Ureter (tissue), 1 donor: ENCODE measurements around the gene ST8SIA6. TPM values are rescaled to one million over a fixed set of nuclear protein-coding genes. Genes with fewer than 3 reads are reported as not detected.
"Not testable (repeated sequence)": the region's sequence is repeated elsewhere in the genome, so short reads cannot be mapped to it uniquely, and the experiment has no call there.

Experiments
- DNase-seq: peaks from one replicate; pipeline ENCODE4 v3.0.0-alpha.2; 2020; ENCODE audit warnings: low spot score
- total RNA-seq: library from RNA; stranded (reverse); gene quantifications from one replicate; pipeline ENCODE4 v1.2.4, GENCODE V29; 2023
- donor health status: DM: yes; HTN: yes; CAD: no.

The ST8SIA6 gene
- total RNA-seq, 1 donor from 2014 or later, result 0.73 TPM

DNA sequence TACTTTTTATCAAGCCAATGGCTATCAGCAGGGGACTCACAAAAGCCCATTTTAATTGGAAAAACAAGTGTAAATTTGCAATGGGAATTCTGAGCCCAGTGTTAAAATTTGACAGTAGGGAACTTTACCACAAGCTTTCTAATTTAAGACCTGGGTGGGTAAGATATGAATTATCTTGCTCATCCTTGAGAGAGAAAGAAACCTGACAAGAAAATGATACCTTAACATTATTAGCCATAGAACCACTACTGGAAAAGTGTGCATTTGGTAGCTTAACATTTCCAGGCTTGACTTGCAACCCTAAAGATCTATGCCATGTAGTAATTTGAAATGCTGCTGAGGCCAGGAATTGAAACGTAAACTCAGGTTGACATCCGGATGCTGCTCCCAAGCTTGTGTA lies 2.7 kb upstream of the ST8SIA6 start:
- no peak for DNase-seq

DNA sequence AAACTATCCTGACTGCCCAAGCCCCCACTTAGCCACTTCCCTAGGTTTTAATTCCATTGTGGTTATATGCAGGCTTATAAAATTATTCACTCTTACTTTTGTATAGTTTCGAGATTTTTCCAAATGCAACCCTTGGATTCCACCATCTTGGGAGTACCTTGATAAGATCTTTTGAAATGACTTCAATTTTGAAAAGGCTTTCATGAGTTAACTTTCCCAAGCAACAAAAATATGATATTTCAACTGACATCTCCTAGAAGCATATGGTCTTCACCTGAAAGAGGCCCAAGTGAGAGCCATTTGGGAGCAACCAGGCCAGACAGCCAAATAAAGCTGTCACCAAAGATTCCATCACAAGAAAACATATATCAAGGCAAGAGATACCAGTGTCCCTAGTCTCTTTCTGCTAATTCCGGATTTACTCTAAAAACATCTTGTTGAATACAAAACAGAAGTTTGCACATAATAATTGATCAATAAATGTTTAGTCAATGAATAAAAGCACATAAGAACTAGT lies 1.7 kb upstream of the ST8SIA6 start:
- no peak for DNase-seq

- DNase-seq, result no peak
These were observed 673 bp upstream of the ST8SIA6 start for GRCh38 chr10:17455015-17455520.

DNA sequence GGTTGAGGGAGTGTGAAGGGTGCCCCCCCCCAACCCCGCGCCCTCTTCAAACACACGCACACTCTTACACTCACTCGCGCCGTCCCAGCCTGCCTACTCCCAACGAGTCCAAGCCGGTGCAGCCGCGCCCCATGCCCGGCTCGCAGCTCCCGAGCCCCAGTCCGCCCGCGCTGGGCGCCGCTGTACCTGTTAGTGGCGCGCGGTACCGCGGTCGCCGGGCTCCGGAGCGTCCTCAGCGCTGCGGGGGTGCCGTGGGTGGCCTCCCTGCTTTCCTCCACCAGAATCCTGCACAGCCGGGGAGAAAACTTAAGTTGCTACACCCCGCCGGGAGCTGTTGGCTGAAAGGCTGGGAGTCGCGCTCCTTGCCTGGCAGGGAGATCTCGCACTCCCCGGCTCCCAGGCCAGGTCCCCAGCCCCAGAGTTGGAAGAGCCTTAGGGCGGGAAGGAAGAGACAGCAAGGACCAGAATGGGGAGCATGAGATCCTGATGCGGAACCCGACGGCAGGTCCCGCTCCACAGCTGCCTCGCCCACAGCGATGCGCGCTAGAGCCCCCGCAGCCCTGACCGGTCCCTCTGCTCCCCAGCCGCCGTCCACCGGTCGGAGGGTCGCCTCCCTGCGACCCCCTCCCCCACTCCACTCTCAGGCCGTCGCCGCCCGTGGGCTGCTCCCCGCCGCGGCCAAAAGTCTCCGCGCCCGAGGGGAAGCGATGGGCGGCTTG lies 863 bp downstream of the ST8SIA6 start:
- peak; percentile 63 for DNase-seq

DNA sequence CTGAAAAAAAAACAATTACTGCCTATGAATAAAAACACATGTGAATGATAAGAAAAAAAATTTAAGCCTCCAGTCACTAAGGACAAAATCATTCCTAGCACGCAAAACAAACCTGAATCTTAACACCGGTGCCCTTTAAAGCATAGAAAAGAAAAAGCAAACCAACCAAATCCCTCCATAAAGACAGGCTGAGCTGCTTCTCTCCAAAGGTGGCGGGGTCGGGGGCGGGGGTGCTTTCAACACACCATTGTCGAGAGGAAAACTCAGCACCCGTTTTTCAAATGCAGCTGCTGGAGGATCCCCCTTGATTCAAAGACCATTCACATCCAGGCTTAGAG lies 1.4 kb downstream of the ST8SIA6 start:
- no peak for DNase-seq

DNA sequence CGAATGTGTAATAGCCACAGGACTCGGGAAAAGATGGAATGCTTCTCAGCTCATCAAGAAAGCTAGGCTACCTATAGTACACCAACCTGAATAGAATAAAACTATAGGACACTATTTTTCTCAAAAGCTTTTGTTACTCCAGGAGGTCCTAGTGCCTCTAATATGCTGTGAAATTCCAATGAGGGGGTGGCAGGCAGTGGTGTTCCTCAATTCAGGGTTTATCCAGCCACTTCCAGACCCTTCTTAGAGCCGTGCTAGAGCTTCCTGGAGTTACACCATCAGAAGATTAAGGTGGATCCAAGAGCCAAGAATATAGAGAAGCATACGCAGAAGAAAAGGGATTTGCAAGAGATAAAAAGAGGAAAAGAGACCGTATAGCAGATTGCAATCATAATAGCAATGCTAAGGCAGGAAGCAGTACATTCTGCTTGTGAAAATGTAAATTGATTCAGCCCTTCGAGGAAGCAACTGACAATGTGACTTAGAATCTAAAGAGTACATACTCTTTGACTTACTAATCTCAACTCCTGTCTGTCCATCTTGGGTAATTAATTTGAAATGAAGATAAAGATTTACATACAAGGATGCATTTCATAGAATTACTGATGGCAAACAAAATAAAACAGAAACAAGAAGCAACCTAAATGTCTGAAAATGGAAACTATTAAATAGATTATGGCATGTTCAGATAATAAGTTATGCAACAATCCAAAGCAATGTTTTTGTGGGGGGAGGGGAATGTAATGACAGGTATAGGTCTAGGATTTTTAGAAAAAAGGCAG lies 2.1 kb downstream of the ST8SIA6 start:
- no peak for DNase-seq

- DNase-seq, result no peak
These were observed 4.4 kb downstream of the ST8SIA6 start for GRCh38 chr10:17450024-17450423.

GRCh38 chr10:17445400-17445998 lies 8.9 kb downstream of the ST8SIA6 start:
- DNase-seq, result no peak

GRCh38 chr10:17444388-17444714 lies 10.0 kb downstream of the ST8SIA6 start:
- no peak for DNase-seq

- DNase-seq, result no peak
These were observed 10.5 kb downstream of the ST8SIA6 start for GRCh38 chr10:17443707-17444387.

DNA sequence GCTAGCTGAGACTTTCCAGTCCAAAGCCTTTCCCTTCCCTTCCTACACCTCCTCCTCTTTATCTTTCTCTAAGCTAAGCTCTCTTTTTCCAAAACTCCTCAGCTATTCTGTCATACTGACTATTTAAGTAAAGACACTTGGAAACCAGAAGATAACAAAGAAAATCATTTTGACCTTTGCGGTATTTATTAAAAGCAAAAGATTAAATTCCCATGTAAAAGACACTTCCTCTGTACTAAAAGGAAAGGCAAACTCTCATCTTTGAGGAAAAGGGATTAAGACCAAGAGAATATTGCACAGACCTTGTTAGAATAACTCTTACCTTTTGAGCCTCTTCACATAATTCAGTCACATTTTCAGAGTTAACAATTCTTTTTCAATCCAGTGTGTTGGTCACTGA lies 15.8 kb downstream of the ST8SIA6 start:
- no peak for DNase-seq

GRCh38 chr10:17436578-17436977 lies 17.8 kb downstream of the ST8SIA6 start:
- DNase-seq, result not testable (repeated sequence)

DNA sequence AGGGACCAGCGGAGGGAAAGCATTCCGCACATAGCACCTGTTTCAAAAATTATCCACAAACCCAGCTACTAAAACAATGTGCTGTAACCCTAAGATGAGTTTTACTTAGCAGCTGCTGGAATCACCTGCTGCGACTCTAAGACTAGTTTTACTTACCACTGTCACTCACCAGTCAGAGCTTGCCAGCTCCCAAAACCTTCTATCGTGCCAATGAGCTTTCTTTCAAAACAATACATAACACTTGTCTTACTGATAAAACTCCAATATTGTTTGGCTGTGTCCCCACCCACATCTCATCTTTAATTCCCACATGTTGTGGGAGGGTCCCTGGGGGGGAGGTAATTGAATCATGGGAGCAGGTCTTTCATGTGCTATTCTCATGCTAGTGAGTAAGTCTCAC lies 18.4 kb downstream of the ST8SIA6 start:
- DNase-seq, result no peak

DNA sequence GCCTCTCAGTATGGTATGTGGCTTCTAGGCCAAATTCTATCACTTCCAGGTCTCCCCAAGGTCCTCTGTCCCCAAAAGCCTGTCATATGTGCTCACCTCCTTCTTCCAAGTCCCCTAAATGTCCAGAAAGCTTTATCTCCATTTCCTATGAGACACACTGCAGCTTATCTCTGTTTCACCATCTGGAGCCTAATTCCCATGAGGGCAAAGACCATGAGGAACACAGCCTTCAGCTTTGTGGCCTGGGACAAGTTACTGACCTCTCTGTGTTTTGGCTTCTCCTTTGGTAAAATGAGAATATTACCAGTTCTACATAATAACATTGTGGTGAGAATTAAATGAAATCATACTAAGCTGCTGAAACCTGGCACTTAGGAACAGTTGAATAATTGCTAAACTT lies 19.2 kb downstream of the ST8SIA6 start:
- no peak for DNase-seq

- DNase-seq, result no peak
These were observed 21.7 kb downstream of the ST8SIA6 start for GRCh38 chr10:17432723-17433122.

- no peak for DNase-seq
These were observed 22.5 kb downstream of the ST8SIA6 start for GRCh38 chr10:17431871-17432311.

- peak; percentile 79 for DNase-seq
These were observed 23.6 kb downstream of the ST8SIA6 start for GRCh38 chr10:17430647-17431355.

DNA sequence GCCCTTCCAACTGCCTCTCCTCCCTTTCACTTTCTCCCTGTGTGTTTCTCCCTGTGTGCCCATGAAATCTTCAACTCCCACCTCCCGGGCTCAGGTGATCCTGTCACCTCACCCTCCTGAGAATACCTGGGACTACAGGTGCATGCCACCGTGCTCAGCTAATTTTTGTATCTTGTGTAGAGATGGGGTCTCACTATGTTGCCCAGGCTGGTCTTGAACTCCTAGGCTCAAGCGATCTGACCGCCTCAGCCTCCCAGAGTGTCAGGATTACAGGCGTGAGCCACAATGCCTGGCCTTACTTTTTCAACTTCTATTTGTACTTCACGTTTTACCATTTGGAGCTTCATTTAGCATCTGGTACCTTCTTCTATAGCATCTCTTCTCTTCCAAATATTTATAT lies 24.9 kb downstream of the ST8SIA6 start:
- no peak for DNase-seq

DNA sequence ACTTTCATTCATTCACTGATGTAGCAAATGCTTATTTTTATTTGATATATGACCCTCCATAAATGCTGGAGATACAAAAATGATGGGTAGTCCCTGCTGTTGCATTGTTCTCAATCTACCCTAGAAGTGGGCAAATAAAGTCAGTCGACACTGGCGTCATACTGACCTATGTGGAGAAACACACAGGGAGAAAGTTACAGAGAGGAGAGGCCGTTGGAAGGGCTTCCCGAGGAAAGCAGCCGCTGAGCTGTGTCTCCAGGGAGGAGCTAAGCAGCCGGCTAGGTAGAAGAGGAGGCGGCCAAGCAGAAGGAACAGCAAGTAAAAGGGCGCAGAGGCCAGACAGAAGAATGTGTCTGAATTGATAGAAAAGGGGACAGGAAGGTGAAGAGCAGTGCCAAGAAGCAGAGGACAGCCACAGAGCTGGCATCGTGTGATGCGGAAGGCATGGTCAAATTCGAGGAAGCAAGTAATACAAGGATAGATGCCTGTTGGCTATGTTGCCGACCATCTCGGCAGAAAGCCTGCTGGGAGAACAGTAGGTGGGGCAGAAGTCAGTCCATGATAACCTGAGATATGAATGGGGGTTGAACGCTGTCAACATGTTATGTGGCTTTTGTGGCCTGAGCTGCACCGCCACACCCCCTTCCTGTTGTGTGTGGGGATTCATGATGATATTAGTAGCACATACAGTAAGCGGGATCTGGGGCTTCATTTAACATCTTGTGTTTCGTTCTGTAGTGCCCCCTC lies 25.9 kb downstream of the ST8SIA6 start:
- no peak for DNase-seq

- no peak for DNase-seq
These were observed 26.6 kb downstream of the ST8SIA6 start for GRCh38 chr10:17427666-17428350.
